CD4-positive, alpha-beta memory T cell (primary cell): ENCODE results near the gene IKZF2. TPM values are rescaled to one million over a fixed set of nuclear protein-coding genes. Genes with fewer than 3 reads are reported as not detected.

Source experiments
- CTCF ChIA-PET: fragments of 350-600 bp; sonication (Branson Sonifier 250); formaldehyde crosslinking; loops from one replicate; lab custom pipeline; 2021; ENCODE audit warnings: inconsistent platforms; ENCODE audit not compliant: partially characterized antibody; lab: Charles Lee
- POLR2A ChIA-PET: fragments of 350-600 bp; sonication (Branson Sonifier 250); formaldehyde crosslinking; loops from one replicate; lab custom pipeline; 2021; ENCODE audit not compliant: partially characterized antibody; lab: Charles Lee
- DNase-seq, 5 donors: peaks; one replicate each; pipeline versions ENCODE4 v3.0.0 to v3.0.0-alpha.2; 2020 to 2022; ENCODE audit warnings: mixed read lengths in 1 of 5
- H3K27ac ChIP-seq: one replicate; pipeline ENCODE4 v1.7.0; 2013; ENCODE audit warnings: low read depth, low read length
- H3K27me3 ChIP-seq: 2 replicates; pipeline ENCODE4 v1.7.0; 2013; ENCODE audit warnings: mild to moderate bottlenecking, low read length, moderate library complexity; ENCODE audit not compliant: insufficient read depth
- H3K36me3 ChIP-seq: 2 replicates; pipeline ENCODE4 v1.7.0; 2013; ENCODE audit warnings: mild to moderate bottlenecking, low read length, moderate library complexity; ENCODE audit not compliant: insufficient read depth
- H3K4me1 ChIP-seq: 2 replicates; pipeline ENCODE4 v1.7.0; 2013; ENCODE audit warnings: mild to moderate bottlenecking, low read length, moderate library complexity; ENCODE audit not compliant: insufficient read depth
- H3K4me3 ChIP-seq, 2 donors: one replicate each; pipeline ENCODE4 v1.7.0; 2013; ENCODE audit warnings: low read length in 2 of 2, mild to moderate bottlenecking in 1 of 2
- H3K9me3 ChIP-seq, 2 donors: one replicate each; pipeline ENCODE4 v1.7.0; 2013; ENCODE audit warnings: low read length in 2 of 2, control low read depth in 1 of 2; ENCODE audit not compliant: control insufficient read depth in 1 of 2
- H3K27ac Mint-ChIP-seq, 7 donors: one replicate each; pipeline ENCODE4 v1.8.0; 2020 to 2021; ENCODE audit warnings: mixed read lengths in 7 of 7, mild to moderate bottlenecking in 6 of 7, inconsistent platforms in 3 of 7, moderate library complexity in 3 of 7
- H3K27me3 Mint-ChIP-seq, 2 donors: one replicate each; pipeline ENCODE4 v1.8.0; 2020 to 2021; ENCODE audit warnings: mixed read lengths in 2 of 2
- H3K36me3 Mint-ChIP-seq, 2 donors: one replicate each; pipeline ENCODE4 v1.8.0; 2020 to 2021; ENCODE audit warnings: mixed read lengths in 2 of 2, inconsistent platforms in 1 of 2, mild to moderate bottlenecking in 1 of 2
- H3K4me1 Mint-ChIP-seq, 4 donors: one replicate each; pipeline ENCODE4 v1.8.0; 2020 to 2021; ENCODE audit warnings: mixed read lengths in 4 of 4, mild to moderate bottlenecking in 1 of 4
- H3K4me3 Mint-ChIP-seq, 8 donors: one replicate each; pipeline ENCODE4 v1.8.0; 2020 to 2021; ENCODE audit warnings: mixed read lengths in 8 of 8, mild to moderate bottlenecking in 7 of 8, moderate library complexity in 6 of 8, inconsistent platforms in 3 of 8
- H3K9me3 Mint-ChIP-seq, 8 donors: one replicate each; pipeline ENCODE4 v1.8.0; 2020 to 2021; ENCODE audit warnings: mixed read lengths in 8 of 8, mild to moderate bottlenecking in 5 of 8, inconsistent platforms in 3 of 8, moderate library complexity in 1 of 8
- intact Hi-C: fragments of 100-400 bp; cut with micrococcal nuclease; formaldehyde crosslinking; loops from one replicate; pipeline ENCODE4 v1.15.1; 2023
- polyA plus RNA-seq, 2 donors: library from polyadenylated mRNA; unstranded; fragments of 300-500 nt; fragmentation: Illumina TruSeq; gene quantifications; one replicate each; pipeline ENCODE4 v1.2.3, GENCODE V29; 2021
- total RNA-seq, 2 experiments: library from RNA; stranded (reverse); gene quantifications; one replicate each; pipeline ENCODE4 v1.2.3, GENCODE V29; 2021

IKZF2 gene
- total and polyA plus RNA-seq, 4 experiments from 2014 or later = 0.14 to 15.0 (median 6.9) TPM

DNA sequence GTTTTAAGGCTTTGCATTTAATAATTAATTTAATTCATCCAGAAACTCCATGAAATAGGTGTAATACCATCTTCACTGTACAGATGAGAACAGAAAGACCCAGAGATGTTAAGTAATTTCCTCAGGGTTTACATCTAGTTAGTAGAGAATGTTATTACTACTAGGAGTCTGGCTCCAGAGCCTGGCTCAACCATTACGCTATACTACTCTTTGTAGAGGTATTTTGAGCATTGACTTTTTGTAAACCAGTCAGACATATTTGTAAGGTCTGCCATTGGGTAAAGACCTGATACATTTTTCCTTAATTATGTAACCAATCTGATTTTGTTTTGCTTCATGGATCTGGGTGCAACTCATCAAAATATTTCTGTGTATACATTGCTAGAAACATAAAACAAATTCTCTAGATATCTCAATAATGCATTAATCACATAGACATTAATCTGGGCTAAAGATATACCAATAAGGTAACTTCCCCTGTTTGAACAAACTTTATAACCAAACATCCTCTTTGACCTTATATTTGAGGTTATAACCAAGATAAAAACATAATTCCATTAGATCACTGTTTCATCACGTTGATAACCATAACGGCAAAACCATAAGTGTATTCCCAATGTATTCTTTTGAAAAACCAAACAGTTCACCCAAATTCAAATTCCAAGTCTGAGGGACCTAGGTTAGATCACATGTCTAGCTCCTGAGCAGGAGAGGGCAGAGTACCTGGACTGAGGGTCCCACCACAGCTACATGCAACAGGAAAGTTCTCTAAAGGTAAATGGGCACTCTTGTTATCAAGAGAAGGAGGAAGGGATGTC lies 135.0 kb downstream of the IKZF2 start:
- Mint-ChIP-seq H3K27me3 (peaks cover 0 to 1% of the 10 kb centered on the region in 2 donors), H3K9me3 (peaks cover 0 to 2% (median 0%) of the 10 kb centered on the region in 8 donors), H3K36me3 (no peaks in the 10 kb centered on the region), H3K4me3 (peak overlapping the region in 7 of 8 donors; percentile 14 to 61 (median 49)), H3K27ac (peak overlapping the region in 1 of 7 donors; percentile 3), H3K4me1 (peaks cover 9 to 30% (median 14%) of the 10 kb centered on the region in 4 donors)
- Histone ChIP-seq H3K9me3 (no peaks in the 10 kb centered on the region), H3K4me3 (no peak overlapping the region), H3K27ac (no peak overlapping the region), H3K36me3 (no peaks in the 10 kb centered on the region), H3K4me1 (peaks cover 7% of the 10 kb centered on the region), H3K27me3 (no peaks in the 10 kb centered on the region)
- ChIA-PET POLR2A (no interaction called here), CTCF (no interaction called here)
- intact Hi-C loops = no loop called here
- DNase-seq = no peak

DNA sequence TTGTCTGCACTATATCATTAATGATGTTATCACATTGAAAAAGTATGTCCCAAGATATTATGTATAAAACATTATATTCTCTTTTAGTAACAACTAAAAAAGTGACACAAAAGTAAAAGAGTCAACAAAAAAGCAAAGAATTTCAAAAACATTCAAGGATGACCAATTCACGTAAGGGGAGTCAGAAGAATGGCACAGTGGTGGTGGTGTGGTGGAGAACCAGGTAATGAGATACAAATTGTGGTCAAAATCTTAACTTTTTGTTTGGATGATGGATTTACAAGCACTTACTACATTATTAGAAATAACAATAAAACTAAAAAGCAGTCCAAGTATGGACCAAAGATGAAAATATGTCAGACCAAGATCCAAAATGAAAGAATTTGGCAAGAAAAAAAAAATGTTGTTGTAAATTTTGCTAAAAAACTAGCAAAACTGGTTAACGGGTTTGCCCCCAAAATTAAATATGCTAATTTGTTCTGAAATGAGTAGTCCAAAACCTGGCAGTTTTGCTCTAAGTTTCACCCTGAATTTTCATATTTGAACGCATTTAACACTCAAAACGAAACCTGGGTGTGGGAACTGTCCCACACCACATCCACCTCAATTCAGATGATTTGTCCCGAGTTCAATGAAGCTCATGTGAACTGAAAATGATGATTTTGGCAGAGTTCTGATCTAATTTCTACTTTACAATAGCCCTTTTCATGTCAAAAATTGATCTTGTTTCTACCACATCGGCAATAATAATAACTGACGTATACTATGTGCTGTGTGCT lies 135.8 kb downstream of the IKZF2 start:
- no peaks in the 10 kb centered on the region for H3K36me3 Mint-ChIP-seq
- ChIA-PET CTCF (no interaction called here), POLR2A (no interaction called here)
- no peaks in the 10 kb centered on the region for H3K9me3 ChIP-seq
- no peaks in the 10 kb centered on the region for H3K36me3 ChIP-seq
- no peaks in the 10 kb centered on the region for H3K27me3 ChIP-seq
- peak in 4 of 5 donors; percentile 1 to 35 (median 16) for DNase-seq
- peak overlapping the region in 2 of 7 donors; percentile 3 to 39 for H3K27ac Mint-ChIP-seq
- H3K4me3 ChIP-seq = no peak overlapping the region
- peaks cover 9 to 30% (median 14%) of the 10 kb centered on the region in 4 donors for H3K4me1 Mint-ChIP-seq
- no peak overlapping the region for H3K27ac ChIP-seq
- peaks cover 0 to 2% (median 0%) of the 10 kb centered on the region in 8 donors for H3K9me3 Mint-ChIP-seq
- intact Hi-C loops = no loop called here
- peak overlapping the region in 7 of 8 donors; percentile 14 to 66 (median 51) for H3K4me3 Mint-ChIP-seq
- peaks cover 0 to 1% of the 10 kb centered on the region in 2 donors for H3K27me3 Mint-ChIP-seq
- H3K4me1 ChIP-seq = peaks cover 7% of the 10 kb centered on the region

DNA sequence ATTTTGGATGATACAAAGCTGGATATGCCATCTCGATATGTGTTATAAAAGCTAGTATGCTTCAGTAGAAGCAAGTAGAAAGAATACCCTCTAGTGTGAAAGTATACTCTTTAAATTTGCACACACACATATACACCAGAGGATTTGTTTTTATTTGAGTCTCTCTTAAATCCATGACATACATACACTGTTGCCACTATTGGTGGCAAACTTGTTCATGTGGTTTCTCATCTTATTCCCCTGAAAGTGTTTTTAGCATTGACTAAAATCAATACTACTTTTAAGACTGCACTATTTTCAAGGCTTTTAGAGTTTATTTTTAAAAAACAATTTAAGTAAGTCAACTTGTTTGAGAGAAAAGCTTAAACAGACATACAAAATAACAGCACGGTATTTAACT lies 137.4 kb downstream of the IKZF2 start:
- H3K27ac ChIP-seq = no peak overlapping the region
- H3K4me3 ChIP-seq = no peak overlapping the region
- ChIA-PET POLR2A (no interaction called here), CTCF (no interaction called here)
- intact Hi-C loops = no loop called here
- Mint-ChIP-seq H3K27ac (no peak overlapping the region), H3K4me1 (peaks cover 9 to 30% (median 14%) of the 10 kb centered on the region in 4 donors), H3K9me3 (peaks cover 0 to 2% (median 0%) of the 10 kb centered on the region in 8 donors), H3K27me3 (peaks cover 0 to 1% of the 10 kb centered on the region in 2 donors), H3K36me3 (no peaks in the 10 kb centered on the region), H3K4me3 (no peak overlapping the region)
- no peaks in the 10 kb centered on the region for H3K36me3 ChIP-seq
- H3K9me3 ChIP-seq = no peaks in the 10 kb centered on the region
- no peaks in the 10 kb centered on the region for H3K27me3 ChIP-seq
- no peak for DNase-seq
- H3K4me1 ChIP-seq = peaks cover 7% of the 10 kb centered on the region

DNA sequence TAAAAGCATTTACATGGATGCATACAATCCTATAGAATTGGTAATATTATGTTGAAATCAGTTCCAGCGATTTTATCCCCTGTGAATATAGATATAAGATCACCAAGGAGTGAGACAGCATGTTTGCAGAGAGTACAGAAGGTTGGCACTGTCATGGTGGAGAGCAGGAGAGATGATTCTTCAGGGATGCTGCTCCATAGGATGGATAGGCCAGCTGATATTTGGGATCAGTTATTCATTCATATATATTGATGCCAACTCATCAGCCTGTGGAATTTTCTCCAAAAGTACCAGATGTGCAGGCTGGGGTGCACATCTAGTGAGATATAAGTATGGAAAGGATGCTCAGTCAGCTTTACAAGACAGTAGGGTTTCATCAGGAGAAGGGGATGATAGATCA lies 139.9 kb downstream of the IKZF2 start:
- no peak for DNase-seq
- Mint-ChIP-seq H3K4me1 (peaks cover 5 to 16% (median 8%) of the 10 kb centered on the region in 4 donors), H3K4me3 (no peak overlapping the region), H3K36me3 (no peaks in the 10 kb centered on the region), H3K27me3 (peaks cover 0 to 1% of the 10 kb centered on the region in 2 donors), H3K9me3 (peaks cover 0 to 2% (median 0%) of the 10 kb centered on the region in 8 donors), H3K27ac (no peak overlapping the region)
- CTCF ChIA-PET = no interaction called here
- intact Hi-C loops = no loop called here
- Histone ChIP-seq H3K4me1 (no peaks in the 10 kb centered on the region), H3K9me3 (no peaks in the 10 kb centered on the region), H3K36me3 (no peaks in the 10 kb centered on the region), H3K4me3 (no peak overlapping the region), H3K27ac (no peak overlapping the region), H3K27me3 (no peaks in the 10 kb centered on the region)
- POLR2A ChIA-PET = no interaction called here

DNA sequence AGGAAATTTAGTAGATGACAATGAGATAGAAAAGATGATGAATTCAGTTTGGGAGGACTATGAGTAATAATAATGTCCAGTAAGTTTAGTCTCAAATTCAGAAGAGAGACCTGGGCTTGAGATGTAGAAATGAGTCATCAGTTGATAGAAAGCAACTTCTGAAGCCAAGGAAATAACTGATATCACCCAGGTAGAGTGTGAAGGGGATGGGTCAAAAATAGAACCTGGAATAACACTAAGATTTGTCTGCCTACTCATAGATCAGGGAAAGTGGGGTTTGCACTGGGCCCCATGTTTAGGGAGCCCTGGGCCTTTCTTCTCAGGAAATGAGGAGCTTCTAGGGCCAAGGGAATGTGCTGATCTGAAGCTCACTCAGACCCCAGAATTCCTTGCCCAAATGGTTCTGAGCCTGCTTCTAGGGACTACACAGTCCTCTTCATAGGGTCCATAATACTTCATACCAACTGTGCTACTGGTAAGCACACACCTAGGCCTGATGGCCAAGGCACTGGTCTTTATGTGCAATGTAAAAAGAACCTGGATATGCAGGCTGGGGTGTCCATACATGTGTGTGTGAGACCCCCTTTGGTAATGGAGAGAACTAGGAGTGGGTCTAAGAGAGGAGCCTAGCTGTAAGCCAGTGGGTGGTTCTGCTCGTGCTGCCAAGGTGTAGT lies 141.2 kb downstream of the IKZF2 start:
- H3K4me3 ChIP-seq = peak overlapping the region in 1 of 2 donors; percentile 11
- DNase-seq = peak in 1 of 5 donors; percentile 25
- CTCF ChIA-PET = no interaction called here
- H3K4me1 ChIP-seq = no peaks in the 10 kb centered on the region
- H3K27ac Mint-ChIP-seq = no peak overlapping the region
- H3K9me3 Mint-ChIP-seq = peaks cover 0 to 2% (median 0%) of the 10 kb centered on the region in 8 donors
- peaks cover 0 to 4% (median 0%) of the 10 kb centered on the region in 4 donors for H3K4me1 Mint-ChIP-seq
- H3K27ac ChIP-seq = no peak overlapping the region
- peaks cover 0 to 1% of the 10 kb centered on the region in 2 donors for H3K27me3 Mint-ChIP-seq
- no peaks in the 10 kb centered on the region for H3K27me3 ChIP-seq
- intact Hi-C loops = no loop called here
- no peaks in the 10 kb centered on the region for H3K36me3 Mint-ChIP-seq
- POLR2A ChIA-PET = no interaction called here
- H3K9me3 ChIP-seq = no peaks in the 10 kb centered on the region
- H3K36me3 ChIP-seq = no peaks in the 10 kb centered on the region
- no peak overlapping the region for H3K4me3 Mint-ChIP-seq

DNA sequence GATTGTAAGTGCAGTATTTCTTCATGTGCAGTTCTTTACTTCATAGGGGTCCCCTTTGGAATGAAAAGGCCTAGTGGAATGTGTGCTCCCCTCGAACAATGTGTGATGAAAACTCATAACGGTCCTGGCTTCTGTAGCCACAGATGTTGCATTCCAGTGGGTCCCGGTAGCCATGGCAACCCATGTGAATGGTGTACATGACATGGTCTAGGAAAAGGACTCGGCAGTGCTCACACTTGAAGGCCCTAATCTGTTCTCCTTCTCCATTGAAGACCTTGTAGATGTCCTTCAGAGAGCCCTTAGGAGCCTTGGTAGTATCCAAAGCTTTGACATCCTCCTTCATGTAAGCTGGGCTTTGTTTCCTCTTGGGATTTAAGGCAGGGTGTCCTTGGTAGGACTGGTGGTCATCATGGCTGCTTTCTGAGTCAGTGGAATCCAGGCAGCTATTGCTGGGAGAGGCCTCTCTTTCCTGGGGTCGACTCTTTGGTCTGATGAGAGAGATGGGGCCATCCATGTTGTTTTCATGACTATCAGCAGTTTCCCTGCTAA lies 144.0 kb downstream of the IKZF2 start:
- no peaks in the 10 kb centered on the region for H3K4me1 Mint-ChIP-seq
- no peak overlapping the region for H3K27ac Mint-ChIP-seq
- H3K27me3 Mint-ChIP-seq = peaks cover 0 to 1% of the 10 kb centered on the region in 2 donors
- intact Hi-C loops = no loop called here
- H3K9me3 Mint-ChIP-seq = peaks cover 0 to 2% (median 0%) of the 10 kb centered on the region in 8 donors
- no peaks in the 10 kb centered on the region for H3K27me3 ChIP-seq
- DNase-seq = no peak
- H3K27ac ChIP-seq = no peak overlapping the region
- no peaks in the 10 kb centered on the region for H3K36me3 ChIP-seq
- no peak overlapping the region for H3K4me3 ChIP-seq
- no peaks in the 10 kb centered on the region for H3K9me3 ChIP-seq
- CTCF ChIA-PET = no interaction called here
- H3K36me3 Mint-ChIP-seq = no peaks in the 10 kb centered on the region
- H3K4me1 ChIP-seq = no peaks in the 10 kb centered on the region
- POLR2A ChIA-PET = no interaction called here
- H3K4me3 Mint-ChIP-seq = no peak overlapping the region
